ENCODE measurements around the gene RNF212. TPM values are rescaled to one million over a fixed set of nuclear protein-coding genes. Genes with fewer than 3 reads are reported as not detected.

RNF212 gene
- total and polyA plus RNA-seq, 2 experiments from 2014 or later = 17.0 to 20.6 TPM

DNA sequence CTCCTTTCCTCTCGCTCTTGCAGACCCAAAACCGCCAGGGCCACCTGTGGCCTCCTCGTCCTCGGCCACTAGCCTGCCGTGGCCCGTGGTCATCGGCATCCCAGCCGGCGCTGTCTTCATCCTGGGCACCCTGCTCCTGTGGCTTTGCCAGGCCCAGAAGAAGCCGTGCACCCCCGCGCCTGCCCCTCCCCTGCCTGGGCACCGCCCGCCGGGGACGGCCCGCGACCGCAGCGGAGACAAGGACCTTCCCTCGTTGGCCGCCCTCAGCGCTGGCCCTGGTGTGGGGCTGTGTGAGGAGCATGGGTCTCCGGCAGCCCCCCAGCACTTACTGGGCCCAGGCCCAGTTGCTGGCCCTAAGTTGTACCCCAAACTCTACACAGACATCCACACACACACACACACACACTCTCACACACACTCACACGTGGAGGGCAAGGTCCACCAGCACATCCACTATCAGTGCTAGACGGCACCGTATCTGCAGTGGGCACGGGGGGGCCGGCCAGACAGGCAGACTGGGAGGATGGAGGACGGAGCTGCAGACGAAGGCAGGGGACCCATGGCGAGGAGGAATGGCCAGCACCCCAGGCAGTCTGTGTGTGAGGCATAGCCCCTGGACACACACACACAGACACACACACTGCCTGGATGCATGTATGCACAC, 88.3 kb downstream of the RNF212 start:
- Histone ChIP-seq H3K4me1 (ENCODE audit: insufficient read depth) (no peaks in the 10 kb centered on the region), H3K4me2 (no peak overlapping the region), H4K20me1 (replicated peaks; ENCODE audit: insufficient read depth) (no peaks in the 10 kb centered on the region; the same call in 1 of the 2 replicates), H3K4me3 (no peak overlapping the region), H3F3A (replicated peaks; ENCODE audit: low read depth) (no peaks in the 10 kb centered on the region), H2AFZ (no peak overlapping the region), H3K79me2 (replicated peaks; ENCODE audit: insufficient read depth) (no peaks in the 10 kb centered on the region), H3K9me2 (ENCODE audit: insufficient read depth) (no peaks in the 10 kb centered on the region), H3K27me3 (ENCODE audit: insufficient read depth) (no peaks in the 10 kb centered on the region), H3K27ac (ENCODE audit: low read depth) (no peak overlapping the region), H3K36me3 (ENCODE audit: insufficient read depth) (no peaks in the 10 kb centered on the region; the same call in 1 of the 2 replicates)
- ATAC-seq (no peak), DNase-seq (ENCODE audit: low spot score) (no peak)
- peaks cover 4% of the 10 kb centered on the region; the same call in 1 of the 3 replicates for H3K4me1 Mint-ChIP-seq
- no peak overlapping the region for H3K4me3 Mint-ChIP-seq
- no peak overlapping the region for H3K27ac Mint-ChIP-seq
- TF ChIP-seq, protein P1, sequence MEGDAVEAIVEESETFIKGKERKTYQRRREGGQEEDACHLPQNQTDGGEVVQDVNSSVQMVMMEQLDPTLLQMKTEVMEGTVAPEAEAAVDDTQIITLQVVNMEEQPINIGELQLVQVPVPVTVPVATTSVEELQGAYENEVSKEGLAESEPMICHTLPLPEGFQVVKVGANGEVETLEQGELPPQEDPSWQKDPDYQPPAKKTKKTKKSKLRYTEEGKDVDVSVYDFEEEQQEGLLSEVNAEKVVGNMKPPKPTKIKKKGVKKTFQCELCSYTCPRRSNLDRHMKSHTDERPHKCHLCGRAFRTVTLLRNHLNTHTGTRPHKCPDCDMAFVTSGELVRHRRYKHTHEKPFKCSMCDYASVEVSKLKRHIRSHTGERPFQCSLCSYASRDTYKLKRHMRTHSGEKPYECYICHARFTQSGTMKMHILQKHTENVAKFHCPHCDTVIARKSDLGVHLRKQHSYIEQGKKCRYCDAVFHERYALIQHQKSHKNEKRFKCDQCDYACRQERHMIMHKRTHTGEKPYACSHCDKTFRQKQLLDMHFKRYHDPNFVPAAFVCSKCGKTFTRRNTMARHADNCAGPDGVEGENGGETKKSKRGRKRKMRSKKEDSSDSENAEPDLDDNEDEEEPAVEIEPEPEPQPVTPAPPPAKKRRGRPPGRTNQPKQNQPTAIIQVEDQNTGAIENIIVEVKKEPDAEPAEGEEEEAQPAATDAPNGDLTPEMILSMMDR (conservative IDR thresholded peaks at IDR 0.05; ENCODE audit: low read depth in 2 of 2) = no peak
- TF ChIP-seq ZNF331 (CRISPR knock-in tag; IDR thresholded peaks at IDR 0.05; ENCODE audit: low read depth) (no peak), EZH2phosphoT487 (IDR thresholded peaks at IDR 0.05; ENCODE audit: unreplicated experiment) (no peak), STAT1 (IDR thresholded peaks at IDR 0.05; ENCODE audit: unreplicated experiment) (no peak), ZNF114 (CRISPR knock-in tag; IDR thresholded peaks at IDR 0.05) (no peak), POLR2AphosphoS5 (IDR thresholded peaks at IDR 0.05; ENCODE audit: low read depth) (no peak), EZH2 (IDR thresholded peaks at IDR 0.05; ENCODE audit: low read depth, unreplicated experiment) (no peak), CREB1 (CRISPR knock-in tag; IDR thresholded peaks at IDR 0.05; ENCODE audit: low read depth) (no peak), NANOG (IDR thresholded peaks at IDR 0.05; ENCODE audit: borderline replicate concordance) (no peak), JUNB (IDR thresholded peaks at IDR 0.05; ENCODE audit: unreplicated experiment) (no peak)
- TF ChIP-seq, protein P2, sequence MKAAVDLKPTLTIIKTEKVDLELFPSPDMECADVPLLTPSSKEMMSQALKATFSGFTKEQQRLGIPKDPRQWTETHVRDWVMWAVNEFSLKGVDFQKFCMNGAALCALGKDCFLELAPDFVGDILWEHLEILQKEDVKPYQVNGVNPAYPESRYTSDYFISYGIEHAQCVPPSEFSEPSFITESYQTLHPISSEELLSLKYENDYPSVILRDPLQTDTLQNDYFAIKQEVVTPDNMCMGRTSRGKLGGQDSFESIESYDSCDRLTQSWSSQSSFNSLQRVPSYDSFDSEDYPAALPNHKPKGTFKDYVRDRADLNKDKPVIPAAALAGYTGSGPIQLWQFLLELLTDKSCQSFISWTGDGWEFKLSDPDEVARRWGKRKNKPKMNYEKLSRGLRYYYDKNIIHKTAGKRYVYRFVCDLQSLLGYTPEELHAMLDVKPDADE (IDR thresholded peaks at IDR 0.05) = no peak
- TF ChIP-seq, protein P3, sequence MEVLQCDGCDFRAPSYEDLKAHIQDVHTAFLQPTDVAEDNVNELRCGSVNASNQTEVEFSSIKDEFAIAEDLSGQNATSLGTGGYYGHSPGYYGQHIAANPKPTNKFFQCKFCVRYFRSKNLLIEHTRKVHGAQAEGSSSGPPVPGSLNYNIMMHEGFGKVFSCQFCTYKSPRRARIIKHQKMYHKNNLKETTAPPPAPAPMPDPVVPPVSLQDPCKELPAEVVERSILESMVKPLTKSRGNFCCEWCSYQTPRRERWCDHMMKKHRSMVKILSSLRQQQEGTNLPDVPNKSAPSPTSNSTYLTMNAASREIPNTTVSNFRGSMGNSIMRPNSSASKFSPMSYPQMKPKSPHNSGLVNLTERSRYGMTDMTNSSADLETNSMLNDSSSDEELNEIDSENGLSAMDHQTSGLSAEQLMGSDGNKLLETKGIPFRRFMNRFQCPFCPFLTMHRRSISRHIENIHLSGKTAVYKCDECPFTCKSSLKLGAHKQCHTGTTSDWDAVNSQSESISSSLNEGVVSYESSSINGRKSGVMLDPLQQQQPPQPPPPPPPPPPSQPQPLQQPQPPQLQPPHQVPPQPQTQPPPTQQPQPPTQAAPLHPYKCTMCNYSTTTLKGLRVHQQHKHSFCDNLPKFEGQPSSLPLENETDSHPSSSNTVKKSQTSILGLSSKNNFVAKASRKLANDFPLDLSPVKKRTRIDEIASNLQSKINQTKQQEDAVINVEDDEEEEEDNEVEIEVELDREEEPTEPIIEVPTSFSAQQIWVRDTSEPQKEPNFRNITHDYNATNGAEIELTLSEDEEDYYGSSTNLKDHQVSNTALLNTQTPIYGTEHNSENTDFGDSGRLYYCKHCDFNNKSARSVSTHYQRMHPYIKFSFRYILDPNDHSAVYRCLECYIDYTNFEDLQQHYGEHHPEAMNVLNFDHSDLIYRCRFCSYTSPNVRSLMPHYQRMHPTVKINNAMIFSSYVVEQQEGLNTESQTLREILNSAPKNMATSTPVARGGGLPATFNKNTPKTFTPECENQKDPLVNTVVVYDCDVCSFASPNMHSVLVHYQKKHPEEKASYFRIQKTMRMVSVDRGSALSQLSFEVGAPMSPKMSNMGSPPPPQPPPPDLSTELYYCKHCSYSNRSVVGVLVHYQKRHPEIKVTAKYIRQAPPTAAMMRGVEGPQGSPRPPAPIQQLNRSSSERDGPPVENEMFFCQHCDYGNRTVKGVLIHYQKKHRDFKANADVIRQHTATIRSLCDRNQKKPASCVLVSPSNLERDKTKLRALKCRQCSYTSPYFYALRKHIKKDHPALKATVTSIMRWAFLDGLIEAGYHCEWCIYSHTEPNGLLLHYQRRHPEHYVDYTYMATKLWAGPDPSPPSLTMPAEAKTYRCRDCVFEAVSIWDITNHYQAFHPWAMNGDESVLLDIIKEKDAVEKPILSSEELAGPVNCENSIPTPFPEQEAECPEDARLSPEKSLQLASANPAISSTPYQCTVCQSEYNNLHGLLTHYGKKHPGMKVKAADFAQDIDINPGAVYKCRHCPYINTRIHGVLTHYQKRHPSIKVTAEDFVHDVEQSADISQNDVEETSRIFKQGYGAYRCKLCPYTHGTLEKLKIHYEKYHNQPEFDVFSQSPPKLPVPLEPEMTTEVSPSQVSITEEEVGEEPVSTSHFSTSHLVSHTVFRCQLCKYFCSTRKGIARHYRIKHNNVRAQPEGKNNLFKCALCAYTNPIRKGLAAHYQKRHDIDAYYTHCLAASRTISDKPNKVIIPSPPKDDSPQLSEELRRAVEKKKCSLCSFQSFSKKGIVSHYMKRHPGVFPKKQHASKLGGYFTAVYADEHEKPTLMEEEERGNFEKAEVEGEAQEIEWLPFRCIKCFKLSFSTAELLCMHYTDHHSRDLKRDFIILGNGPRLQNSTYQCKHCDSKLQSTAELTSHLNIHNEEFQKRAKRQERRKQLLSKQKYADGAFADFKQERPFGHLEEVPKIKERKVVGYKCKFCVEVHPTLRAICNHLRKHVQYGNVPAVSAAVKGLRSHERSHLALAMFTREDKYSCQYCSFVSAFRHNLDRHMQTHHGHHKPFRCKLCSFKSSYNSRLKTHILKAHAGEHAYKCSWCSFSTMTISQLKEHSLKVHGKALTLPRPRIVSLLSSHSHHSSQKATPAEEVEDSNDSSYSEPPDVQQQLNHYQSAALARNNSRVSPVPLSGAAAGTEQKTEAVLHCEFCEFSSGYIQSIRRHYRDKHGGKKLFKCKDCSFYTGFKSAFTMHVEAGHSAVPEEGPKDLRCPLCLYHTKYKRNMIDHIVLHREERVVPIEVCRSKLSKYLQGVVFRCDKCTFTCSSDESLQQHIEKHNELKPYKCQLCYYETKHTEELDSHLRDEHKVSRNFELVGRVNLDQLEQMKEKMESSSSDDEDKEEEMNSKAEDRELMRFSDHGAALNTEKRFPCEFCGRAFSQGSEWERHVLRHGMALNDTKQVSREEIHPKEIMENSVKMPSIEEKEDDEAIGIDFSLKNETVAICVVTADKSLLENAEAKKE (CRISPR knock-in tag; IDR thresholded peaks at IDR 0.05) = no peak
- TF ChIP-seq, protein P4, sequence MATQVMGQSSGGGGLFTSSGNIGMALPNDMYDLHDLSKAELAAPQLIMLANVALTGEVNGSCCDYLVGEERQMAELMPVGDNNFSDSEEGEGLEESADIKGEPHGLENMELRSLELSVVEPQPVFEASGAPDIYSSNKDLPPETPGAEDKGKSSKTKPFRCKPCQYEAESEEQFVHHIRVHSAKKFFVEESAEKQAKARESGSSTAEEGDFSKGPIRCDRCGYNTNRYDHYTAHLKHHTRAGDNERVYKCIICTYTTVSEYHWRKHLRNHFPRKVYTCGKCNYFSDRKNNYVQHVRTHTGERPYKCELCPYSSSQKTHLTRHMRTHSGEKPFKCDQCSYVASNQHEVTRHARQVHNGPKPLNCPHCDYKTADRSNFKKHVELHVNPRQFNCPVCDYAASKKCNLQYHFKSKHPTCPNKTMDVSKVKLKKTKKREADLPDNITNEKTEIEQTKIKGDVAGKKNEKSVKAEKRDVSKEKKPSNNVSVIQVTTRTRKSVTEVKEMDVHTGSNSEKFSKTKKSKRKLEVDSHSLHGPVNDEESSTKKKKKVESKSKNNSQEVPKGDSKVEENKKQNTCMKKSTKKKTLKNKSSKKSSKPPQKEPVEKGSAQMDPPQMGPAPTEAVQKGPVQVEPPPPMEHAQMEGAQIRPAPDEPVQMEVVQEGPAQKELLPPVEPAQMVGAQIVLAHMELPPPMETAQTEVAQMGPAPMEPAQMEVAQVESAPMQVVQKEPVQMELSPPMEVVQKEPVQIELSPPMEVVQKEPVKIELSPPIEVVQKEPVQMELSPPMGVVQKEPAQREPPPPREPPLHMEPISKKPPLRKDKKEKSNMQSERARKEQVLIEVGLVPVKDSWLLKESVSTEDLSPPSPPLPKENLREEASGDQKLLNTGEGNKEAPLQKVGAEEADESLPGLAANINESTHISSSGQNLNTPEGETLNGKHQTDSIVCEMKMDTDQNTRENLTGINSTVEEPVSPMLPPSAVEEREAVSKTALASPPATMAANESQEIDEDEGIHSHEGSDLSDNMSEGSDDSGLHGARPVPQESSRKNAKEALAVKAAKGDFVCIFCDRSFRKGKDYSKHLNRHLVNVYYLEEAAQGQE (IDR thresholded peaks at IDR 0.05; ENCODE audit: unreplicated experiment) = no peak
- peaks cover 8% of the 10 kb centered on the region for H3K27me3 Mint-ChIP-seq (ENCODE audit: insufficient read depth, low read depth, poor library complexity)
- no peaks in the 10 kb centered on the region; the same call in 2 of the 3 replicates for H3K9me3 Mint-ChIP-seq
- H3K36me3 Mint-ChIP-seq (ENCODE audit: low read depth) = peaks cover 13% of the 10 kb centered on the region

Data from GM23338 (cell line).